Left lung (tissue), 10 donors: ENCODE data around the gene CACNA1D. TPM values are rescaled to one million over a fixed set of nuclear protein-coding genes. Genes with fewer than 3 reads are reported as not detected.

Source experiments
- ATAC-seq: fragments of 200-7000 bp; cut with Tn5 transposase; one replicate; pipeline ENCODE4 v1.9.1; 2020; ENCODE audit warnings: moderate library complexity
- DNase-seq, 4 donors: peaks; one replicate each; pipeline ENCODE4 v3.0.0-alpha.2; 2013 to 2020
- H3K27ac ChIP-seq, 2 donors: fragments of 200-600 bp; sonication (generic) in 1 of 2; one replicate each; pipeline versions ENCODE4 v1.5.0 to v1.8.0; 2020 to 2021
- H3K27me3 ChIP-seq, 2 donors: fragments of 200-600 bp; sonication (generic) in 1 of 2; one replicate each; pipeline versions ENCODE4 v1.5.0 to v1.8.0; 2020 to 2021
- H3K36me3 ChIP-seq, 2 donors: fragments of 200-600 bp; sonication (generic) in 1 of 2; one replicate each; pipeline versions ENCODE4 v1.5.0 to v1.8.0; 2020 to 2021
- H3K4me1 ChIP-seq, 2 donors: fragments of 200-600 bp; one replicate each; pipeline ENCODE4 v1.8.0; 2021
- H3K4me3 ChIP-seq, 2 donors: fragments of 200-600 bp; sonication (generic) in 1 of 2; one replicate each; pipeline versions ENCODE4 v1.5.0 to v1.8.0; 2020 to 2021; ENCODE audit warnings: mild to moderate bottlenecking in 1 of 2
- H3K9me3 ChIP-seq, 2 donors: fragments of 200-600 bp; sonication (generic) in 1 of 2; one replicate each; pipeline versions ENCODE4 v1.5.0 to v1.8.0; 2020 to 2021
- intact Hi-C, 2 donors: fragments of 100-400 bp; cut with DNase I; formaldehyde crosslinking; loops; one replicate each; pipeline versions ENCODE4 v1.11.2 to v1.14.2; 2022
- polyA plus RNA-seq, 6 donors: library from polyadenylated mRNA; unstranded; fragments of 120-200 nt; gene quantifications; one replicate each; pipeline ENCODE4 v1.2.1, GENCODE V29; 2013; ENCODE audit not compliant: insufficient read length in 6 of 6
- total RNA-seq, 2 donors: library from RNA; stranded (reverse); fragmentation: NEBNext Ultra II Directional; extraction: Animal tissue kit (Norgen Biotek cat#: 25700); gene quantifications; one replicate each; pipeline ENCODE4 v1.2.1, GENCODE V29; 2021
- TF ChIP-seq, protein P1 (sequence below), 2 donors: fragments of 200-600 bp; sonication (generic) in 1 of 2; IDR thresholded peaks; one replicate each; pipeline versions ENCODE4 v1.5.0 to v1.8.0; 2021; ENCODE audit warnings: antibody characterized with exemption in 2 of 2
- donor health status: DM: no; HTN: yes; CAD: no.
- donor health status: DM: no; HTN: no; CAD: no.

The CACNA1D gene
- total and polyA plus RNA-seq, 8 donors = 32.6 to 78.2 (median 56.2) TPM

DNA sequence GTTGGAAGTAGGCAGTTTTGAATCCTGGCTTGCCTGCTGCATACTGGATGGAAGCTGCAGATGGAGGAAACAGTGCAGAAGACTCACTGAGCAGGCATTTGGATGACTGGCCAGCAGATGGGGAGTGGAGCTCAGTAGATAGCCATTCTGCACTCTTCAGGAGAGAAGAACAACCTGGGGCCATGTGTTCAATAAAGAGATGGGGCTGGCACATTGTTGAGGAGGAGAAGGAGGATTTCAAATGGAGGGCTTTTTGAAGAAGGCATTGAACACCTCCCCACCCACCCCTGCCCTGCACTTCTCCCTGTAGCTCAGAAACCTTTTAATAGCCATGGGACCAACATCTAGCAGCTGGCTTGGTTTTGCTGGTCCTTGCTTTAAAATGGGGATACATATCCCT lies 109.8 kb downstream of the CACNA1D start:
- Histone ChIP-seq H3K27ac (no peak overlapping the region), H3K27me3 (no peaks in the 10 kb centered on the region), H3K4me1 (no peaks in the 10 kb centered on the region), H3K4me3 (no peak overlapping the region), H3K36me3 (no peaks in the 10 kb centered on the region), H3K9me3 (no peaks in the 10 kb centered on the region)
- TF ChIP-seq, protein P1, sequence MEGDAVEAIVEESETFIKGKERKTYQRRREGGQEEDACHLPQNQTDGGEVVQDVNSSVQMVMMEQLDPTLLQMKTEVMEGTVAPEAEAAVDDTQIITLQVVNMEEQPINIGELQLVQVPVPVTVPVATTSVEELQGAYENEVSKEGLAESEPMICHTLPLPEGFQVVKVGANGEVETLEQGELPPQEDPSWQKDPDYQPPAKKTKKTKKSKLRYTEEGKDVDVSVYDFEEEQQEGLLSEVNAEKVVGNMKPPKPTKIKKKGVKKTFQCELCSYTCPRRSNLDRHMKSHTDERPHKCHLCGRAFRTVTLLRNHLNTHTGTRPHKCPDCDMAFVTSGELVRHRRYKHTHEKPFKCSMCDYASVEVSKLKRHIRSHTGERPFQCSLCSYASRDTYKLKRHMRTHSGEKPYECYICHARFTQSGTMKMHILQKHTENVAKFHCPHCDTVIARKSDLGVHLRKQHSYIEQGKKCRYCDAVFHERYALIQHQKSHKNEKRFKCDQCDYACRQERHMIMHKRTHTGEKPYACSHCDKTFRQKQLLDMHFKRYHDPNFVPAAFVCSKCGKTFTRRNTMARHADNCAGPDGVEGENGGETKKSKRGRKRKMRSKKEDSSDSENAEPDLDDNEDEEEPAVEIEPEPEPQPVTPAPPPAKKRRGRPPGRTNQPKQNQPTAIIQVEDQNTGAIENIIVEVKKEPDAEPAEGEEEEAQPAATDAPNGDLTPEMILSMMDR (IDR thresholded peaks at IDR 0.05) = no peak
- DNase-seq (no peak), ATAC-seq (no peak)
- intact Hi-C loops = no loop called here

DNA sequence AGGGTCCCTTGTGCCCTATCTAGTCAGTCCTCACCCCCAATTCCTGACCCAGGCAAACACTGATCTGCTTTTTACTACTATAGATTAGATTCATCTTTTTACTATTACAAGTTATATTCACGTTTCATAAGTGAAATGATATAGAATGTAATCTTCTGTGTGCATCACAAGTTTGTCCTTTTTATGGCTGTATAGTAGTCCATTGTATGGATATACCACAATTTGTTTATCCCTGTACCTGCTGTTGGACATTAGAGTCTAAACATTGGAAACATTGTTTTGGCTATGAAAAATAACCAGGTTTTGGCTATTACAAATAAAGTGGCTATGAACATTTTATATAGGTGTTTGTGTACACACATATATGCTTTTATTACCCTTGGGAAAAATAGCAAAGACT lies 112.4 kb downstream of the CACNA1D start:
- no peak overlapping the region for H3K27ac ChIP-seq
- no peak for DNase-seq

DNA sequence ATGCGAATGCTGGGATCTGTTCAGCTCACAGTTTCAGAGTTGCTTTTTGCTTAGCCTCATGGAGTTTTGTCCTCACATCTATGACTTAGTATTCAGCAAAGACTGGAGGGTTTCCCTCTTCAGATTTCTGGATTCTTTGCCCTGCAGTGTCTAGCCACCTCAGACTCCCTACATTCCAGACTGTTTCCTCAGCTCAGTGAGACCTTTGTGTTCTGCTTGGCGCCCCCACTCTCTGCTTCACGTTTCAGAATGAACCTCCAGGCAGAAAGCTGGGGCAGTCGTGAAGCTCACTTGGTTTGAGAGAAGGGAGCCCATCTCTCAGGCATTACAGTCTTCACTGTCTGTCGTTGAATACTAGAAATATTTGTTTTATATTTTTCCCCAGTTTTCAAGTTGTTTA lies 118.1 kb downstream of the CACNA1D start:
- DNase-seq (no peak), ATAC-seq (peak; percentile 36)
- no peaks in the 10 kb centered on the region for H3K27me3 ChIP-seq
- no peaks in the 10 kb centered on the region for H3K4me1 ChIP-seq
- H3K27ac ChIP-seq = no peak overlapping the region
- no peaks in the 10 kb centered on the region for H3K9me3 ChIP-seq
- TF ChIP-seq, protein P1 (IDR thresholded peaks at IDR 0.05) = no peak
- H3K4me3 ChIP-seq = no peak overlapping the region
- intact Hi-C loops = no loop called here
- H3K36me3 ChIP-seq = no peaks in the 10 kb centered on the region

More for the DNA sequence above, 112.4 kb downstream of the CACNA1D start:
- no peaks in the 10 kb centered on the region for H3K27me3 ChIP-seq
- no peak for ATAC-seq
- H3K36me3 ChIP-seq = no peaks in the 10 kb centered on the region
- no peaks in the 10 kb centered on the region for H3K9me3 ChIP-seq
- intact Hi-C loops = no loop called here
- H3K4me1 ChIP-seq = no peaks in the 10 kb centered on the region
- TF ChIP-seq, protein P1 (IDR thresholded peaks at IDR 0.05) = no peak
- H3K4me3 ChIP-seq = no peak overlapping the region

DNA sequence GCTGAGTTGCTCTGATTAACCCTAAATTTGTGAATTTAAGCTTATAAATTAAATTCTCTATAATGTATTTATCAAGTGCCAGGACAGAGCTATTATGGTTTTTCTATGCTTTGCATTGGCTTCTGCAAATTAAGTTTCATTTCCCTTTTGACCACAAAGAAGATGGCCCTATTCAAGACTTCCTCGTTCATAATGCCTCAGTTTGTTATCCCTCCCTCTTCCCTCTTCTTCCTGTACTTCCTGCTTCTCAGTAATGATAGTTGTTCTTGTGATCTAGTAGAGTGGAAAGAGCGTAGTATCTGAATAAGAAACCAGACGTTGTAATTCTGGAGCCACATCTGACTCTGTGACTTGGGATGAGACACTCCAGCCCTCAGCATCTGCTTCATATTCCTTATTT lies 118.7 kb downstream of the CACNA1D start:
- H3K4me3 ChIP-seq = no peak overlapping the region
- TF ChIP-seq, protein P1 (IDR thresholded peaks at IDR 0.05) = no peak
- H3K27me3 ChIP-seq = no peaks in the 10 kb centered on the region
- H3K27ac ChIP-seq = no peak overlapping the region
- intact Hi-C loops = no loop called here
- no peaks in the 10 kb centered on the region for H3K4me1 ChIP-seq
- no peaks in the 10 kb centered on the region for H3K9me3 ChIP-seq
- ATAC-seq (peak; percentile 65), DNase-seq (no peak)
- no peaks in the 10 kb centered on the region for H3K36me3 ChIP-seq

DNA sequence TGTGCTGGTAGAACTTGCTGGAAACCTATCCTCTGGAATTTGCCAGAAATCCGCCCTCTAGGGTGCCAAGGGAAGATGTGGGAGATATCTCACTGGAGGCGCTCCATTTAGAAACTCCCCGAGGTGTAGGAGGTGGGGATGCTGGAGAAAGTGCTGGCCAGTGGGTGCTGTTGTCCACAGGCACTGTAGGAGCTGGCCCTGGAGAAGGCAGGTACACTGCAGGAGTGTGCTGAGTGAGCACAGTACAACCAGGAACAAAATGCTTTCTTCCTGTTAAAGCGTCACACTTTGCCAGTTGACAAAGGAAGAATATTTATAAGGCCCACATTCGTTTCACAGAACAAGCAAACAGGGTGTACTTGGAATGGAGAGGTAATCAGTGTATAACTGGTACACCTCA lies 119.9 kb downstream of the CACNA1D start:
- TF ChIP-seq, protein P1 (IDR thresholded peaks at IDR 0.05) = no peak
- no peaks in the 10 kb centered on the region for H3K36me3 ChIP-seq
- H3K4me3 ChIP-seq = no peak overlapping the region
- DNase-seq = no peak
- intact Hi-C loops = no loop called here
- H3K27me3 ChIP-seq = no peaks in the 10 kb centered on the region
- no peaks in the 10 kb centered on the region for H3K4me1 ChIP-seq
- H3K27ac ChIP-seq = no peak overlapping the region
- no peak for ATAC-seq
- H3K9me3 ChIP-seq = no peaks in the 10 kb centered on the region
